Measurements from ENCODE around the gene DSCAML1.
"Not testable (repeated sequence)": the region's sequence is repeated elsewhere in the genome, so short reads cannot be mapped to it uniquely, and the experiment has no call there.

The DSCAML1 gene

DNA sequence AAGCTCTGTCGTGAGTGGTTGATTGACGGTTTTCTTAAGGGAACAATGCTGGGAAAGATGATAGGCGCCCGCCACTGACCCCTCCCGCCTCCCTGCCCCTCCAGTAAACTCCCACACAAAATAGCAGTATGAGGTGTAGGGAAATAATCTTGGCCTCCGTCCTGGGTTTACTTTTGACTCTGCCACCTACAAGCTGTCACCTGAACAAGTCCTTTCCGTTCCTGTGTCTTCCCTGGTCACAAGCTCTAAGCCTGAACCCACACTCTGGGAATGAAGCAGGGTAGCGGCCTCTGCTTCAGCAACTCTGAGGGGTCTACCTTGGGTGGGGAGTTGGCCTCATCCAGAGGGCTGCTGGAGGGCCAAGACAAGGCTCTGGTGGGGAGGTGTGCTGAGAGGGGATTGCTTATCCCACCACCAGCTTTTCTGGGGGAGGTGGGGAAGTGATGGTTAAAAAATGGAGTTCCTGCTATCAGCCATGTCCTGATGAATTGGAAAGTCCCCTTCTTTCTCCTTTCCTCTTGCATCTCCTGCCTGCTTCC lies 381.6 kb downstream of the DSCAML1 start:
- no peak for DNase-seq

- no peak for DNase-seq
These were observed 382.3 kb downstream of the DSCAML1 start for GRCh38 chr11:117414724-117415123.

- no peak for DNase-seq
These were observed 383.4 kb downstream of the DSCAML1 start for GRCh38 chr11:117413616-117414015.

DNA sequence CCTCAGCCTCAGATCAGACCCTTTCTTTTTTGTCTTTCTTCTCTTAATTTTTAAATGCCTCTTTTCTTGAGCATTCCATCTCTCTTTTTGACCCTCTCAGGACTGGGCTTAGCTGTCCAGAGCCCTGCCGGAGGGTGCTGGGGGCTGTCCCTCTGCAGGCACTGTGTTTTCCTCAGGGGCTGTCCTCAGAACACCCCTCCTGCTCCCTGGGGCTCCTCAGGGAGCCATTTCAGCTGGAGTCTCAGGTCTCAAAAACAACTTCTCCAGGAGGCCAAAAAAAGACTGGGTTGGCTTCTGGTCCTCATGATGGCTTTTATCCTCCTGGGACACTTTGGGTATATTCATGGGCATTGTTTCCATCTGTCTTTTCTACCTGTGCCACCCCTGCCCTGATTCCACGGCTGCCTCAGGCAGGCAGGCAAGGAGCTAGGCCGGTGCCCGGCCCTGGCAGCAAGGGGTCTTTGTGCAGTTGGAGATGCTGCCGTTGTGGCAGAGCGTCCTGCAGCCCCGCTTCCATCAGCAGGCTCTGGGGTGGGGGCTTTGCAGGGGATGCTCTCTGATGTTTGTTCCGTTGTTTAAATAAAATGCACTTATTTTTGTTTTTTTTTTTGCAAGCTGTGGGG lies 384.3 kb downstream of the DSCAML1 start:
- no peak for DNase-seq

DNA sequence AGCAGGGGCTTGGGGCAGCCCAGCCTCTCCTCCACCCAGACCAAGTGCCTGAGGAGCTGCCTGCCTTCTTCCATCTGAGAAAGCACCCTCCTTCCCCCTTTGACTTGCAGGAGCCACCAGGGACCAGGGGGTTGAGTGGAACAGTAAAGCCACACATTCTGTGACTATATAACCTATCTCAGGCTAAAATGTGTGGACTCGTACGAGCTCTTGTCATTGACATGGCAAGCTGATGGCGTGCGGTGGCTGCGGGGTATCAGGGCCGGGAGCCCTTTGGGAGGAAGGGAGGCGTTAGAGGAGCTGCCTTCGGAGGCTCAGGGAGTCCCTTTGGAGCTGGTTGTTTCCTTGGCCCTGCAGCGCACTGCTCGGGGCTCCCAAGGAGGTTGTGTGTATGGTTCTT lies 384.8 kb downstream of the DSCAML1 start:
- no peak for DNase-seq

DNA sequence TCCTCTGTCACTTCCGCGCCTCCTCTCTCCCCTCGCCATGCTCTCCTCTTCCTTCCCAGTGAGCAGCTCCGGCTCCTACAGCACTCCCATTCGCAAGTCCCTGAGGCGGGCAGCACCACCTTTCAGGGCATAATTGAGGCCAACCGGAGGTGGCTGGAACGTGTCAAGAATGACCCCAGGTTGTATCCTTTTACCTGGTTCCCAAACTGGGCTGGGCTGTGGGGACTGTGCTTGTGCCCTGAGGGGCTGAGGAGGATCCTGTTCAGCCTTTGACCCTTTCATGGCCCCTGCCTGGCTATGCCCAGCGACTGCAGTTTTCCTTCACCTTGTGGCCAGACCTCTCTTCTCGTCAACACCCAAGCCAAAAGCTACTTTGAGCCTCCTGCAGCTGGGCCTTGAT lies 385.3 kb downstream of the DSCAML1 start:
- no peak for DNase-seq

DNA sequence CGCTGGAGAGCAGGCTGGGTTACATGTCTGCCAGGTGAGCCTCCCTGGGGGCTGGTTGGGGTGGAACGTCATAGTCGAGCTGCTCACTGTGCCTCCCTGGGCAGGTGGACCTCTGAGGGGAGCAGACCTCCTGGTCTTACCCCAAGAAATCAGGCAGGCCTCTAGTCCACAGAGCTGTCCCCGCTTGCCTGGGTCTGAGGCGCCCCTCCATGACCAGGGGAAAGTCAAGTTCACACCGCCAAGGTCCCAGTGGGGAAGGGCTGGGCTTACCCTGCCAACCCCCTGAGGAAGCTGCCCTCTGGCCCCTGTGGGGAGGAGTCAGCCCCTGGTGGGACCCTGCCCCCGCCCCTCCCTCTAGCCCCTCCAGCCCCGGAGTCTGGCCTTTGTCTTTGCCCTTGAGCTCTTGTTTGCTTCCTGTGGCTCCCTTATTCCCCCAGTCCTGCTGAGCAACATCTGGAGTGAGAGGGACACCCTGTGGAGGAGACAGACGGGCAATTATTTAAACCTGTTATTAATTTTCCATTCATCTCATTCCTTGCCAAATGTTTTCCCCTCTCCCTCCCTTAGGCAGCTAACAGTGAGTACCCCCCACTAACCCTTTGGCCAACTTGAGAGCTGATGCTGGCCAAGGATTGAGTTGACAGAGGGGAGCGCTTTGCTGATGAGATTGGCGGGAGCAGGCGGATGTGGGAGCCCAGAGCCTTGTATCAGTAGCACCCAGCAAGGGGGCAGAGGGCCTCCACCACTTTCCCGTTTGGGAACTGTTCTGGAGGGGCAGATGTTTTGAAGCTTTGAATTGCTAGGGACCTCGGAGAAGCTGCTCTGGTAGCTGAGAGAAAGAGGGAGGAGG lies 385.9 kb downstream of the DSCAML1 start:
- no peak for DNase-seq

DNA sequence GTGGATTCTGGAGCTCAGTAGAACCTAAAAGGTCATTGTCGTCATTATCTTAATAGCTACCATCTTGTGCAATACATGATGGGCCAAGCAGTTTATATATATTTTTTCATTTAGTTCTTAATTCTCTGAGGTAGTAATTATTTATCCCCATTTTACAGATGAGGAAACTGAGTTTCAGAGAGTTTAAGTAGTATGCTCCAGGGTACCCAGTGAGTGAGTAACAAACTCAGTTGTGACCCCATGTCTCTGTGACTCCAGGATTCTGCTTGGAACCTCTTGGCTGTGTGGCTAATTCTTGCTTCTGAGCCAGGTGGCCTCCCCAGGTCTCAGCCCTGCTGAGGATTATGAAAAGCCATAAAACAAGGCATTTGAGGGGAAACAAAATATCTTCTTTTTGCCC lies 386.8 kb downstream of the DSCAML1 start:
- DNase-seq = no peak

GRCh38 chr11:117409511-117409910 lies 387.5 kb downstream of the DSCAML1 start:
- no peak for DNase-seq

DNA sequence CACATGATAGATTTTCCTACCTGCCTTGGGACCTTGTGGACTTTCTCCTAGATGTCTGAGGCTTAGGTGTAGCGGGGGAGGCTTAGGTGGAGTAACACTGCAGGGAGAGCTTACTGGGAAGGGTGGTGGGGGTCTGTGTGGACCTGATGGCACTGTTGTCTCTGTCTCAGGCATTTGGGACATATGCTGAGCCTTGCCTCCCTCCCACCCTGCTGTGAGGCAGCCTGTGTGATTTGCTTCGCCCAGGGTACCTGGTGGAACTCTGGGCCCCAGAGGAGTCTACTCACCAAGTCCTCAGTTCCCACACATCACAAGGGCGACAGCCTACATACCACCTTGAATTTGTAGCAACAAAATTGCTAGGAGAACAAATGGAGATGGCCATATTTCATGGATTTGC lies 388.7 kb downstream of the DSCAML1 start:
- no peak for DNase-seq

DNA sequence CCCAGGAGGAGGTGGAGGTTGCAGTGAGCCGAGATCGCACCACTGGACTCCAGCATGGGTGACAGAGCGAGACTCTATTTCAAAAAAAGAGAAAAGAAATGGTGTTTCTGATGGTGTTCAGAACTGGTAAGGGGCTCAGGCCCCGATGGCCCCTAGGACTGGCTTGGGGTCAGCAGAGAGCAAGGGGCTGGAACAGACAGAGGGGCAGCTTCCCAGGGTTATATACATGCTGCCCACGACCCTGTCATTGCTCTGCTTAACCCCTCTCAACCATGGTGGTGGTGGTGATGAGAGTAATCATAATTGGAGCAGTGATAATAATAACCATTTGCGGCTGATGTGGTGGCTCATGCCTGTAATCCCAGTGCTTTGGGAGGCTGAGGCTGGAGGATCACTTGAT lies 390.0 kb downstream of the DSCAML1 start:
- DNase-seq = no peak

- not testable (repeated sequence) for DNase-seq
These were observed 391.1 kb downstream of the DSCAML1 start for GRCh38 chr11:117405898-117406297.

GRCh38 chr11:117399100-117399840 lies 397.7 kb downstream of the DSCAML1 start:
- not testable (repeated sequence) for DNase-seq

GRCh38 chr11:117398618-117399017 lies 398.4 kb downstream of the DSCAML1 start:
- not testable (repeated sequence) for DNase-seq

GRCh38 chr11:117396970-117397369 lies 400.0 kb downstream of the DSCAML1 start:
- no peak for DNase-seq

DNA sequence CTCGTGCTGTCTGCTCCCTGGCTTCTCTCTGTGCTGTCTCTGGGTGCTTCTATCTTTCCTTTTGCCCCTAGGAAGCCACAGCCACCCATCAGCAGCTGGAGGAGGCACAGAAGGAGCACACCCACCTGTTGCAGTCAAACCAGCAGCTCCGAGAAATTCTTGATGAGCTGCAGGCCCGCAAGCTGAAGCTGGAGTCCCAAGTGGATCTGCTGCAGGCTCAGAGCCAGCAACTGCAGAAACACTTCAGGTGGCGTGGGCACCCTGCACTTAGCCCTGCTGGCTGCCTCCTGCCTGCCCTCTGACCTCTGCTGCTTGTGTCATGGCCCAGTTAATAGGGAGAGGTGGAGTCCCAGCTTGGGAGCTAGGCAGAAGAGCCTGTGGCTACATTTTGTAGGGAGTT lies 401.5 kb downstream of the DSCAML1 start:
- no peak for DNase-seq

DNA sequence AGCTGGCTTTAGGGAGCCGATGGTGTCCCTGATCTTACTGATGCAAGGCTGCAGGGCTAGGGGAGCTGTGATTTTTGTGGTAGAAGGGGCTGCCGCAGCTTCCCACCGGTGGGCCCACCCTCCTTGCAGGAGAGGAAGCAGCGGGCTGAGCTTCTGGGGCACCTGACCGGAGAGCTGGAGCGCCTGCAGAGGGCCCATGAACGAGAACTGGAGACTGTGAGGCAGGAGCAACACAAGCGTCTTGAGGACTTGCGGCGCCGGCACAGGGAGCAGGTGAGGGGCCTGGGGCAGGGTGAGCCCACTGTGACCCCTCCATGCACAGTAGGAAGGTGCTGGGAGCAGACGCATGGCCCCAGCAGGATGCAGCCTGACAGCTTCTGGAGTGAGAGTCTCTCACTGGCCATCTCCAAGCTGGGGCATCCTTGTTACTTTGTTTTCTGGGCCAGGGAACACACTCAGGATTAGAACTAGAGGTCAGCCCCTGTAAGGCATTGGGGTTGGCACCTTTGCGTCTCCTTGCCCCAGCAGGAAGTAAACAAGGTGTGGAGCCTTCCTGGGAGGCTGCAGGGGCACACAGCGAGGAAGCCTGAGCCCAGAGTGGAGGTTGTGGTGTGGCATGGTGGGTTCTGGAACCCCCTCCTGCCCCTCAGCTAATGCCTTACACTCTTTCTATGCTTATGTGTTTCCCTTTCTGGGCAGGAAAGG lies 402.6 kb downstream of the DSCAML1 start:
- DNase-seq = no peak

DNA sequence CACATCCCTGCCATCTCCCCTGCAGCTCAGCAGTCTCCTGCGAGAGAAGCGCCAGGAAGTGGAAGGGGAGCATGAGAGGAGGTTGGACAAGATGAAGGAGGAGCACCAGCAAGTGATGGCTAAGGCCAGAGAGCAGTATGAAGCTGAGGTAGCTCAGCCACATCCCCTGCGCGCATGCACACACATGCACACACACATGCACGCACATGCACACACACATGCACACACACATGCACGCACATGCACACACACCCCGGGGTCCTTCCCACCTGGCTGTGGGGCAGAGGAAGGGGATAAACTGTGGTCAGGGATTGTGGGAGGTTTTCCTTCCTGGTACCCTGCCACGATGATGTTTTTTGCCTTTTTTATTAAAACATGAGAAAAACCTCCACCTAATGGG lies 404.0 kb downstream of the DSCAML1 start:
- DNase-seq = no peak

- no peak for DNase-seq
These were observed 404.9 kb downstream of the DSCAML1 start for GRCh38 chr11:117392001-117392690.

GRCh38 chr11:117391181-117391580 lies 405.8 kb downstream of the DSCAML1 start:
- DNase-seq = no peak

- no peak for DNase-seq
These were observed 406.3 kb downstream of the DSCAML1 start for GRCh38 chr11:117390743-117391142.

All from activated gamma-delta T cell treated with Interleukin-2 at 50 U/mL for 16 hours (primary cell).